Breast epithelium (tissue), 4 donors: ENCODE results near the gene CABLES1. TPM values are rescaled to one million over a fixed set of nuclear protein-coding genes. Genes with fewer than 3 reads are reported as not detected.
"Not testable (repeated sequence)": the region's sequence is repeated elsewhere in the genome, so short reads cannot be mapped to it uniquely, and the experiment has no call there.

Experiments
- DNase-seq, 2 donors: peaks; one replicate each; pipeline ENCODE4 v3.0.0-alpha.2; 2019; ENCODE audit warnings: low spot score in 2 of 2
- H3K27ac ChIP-seq, 2 donors: fragments of 200-600 bp; sonication (generic) in 1 of 2; one replicate each; pipeline ENCODE4 v1.5.1; 2016 to 2019; ENCODE audit warnings: mild to moderate bottlenecking in 1 of 2
- H3K27me3 ChIP-seq, 2 donors: fragments of 200-600 bp; sonication (generic) in 1 of 2; one replicate each; pipeline versions ENCODE4 v1.5.1 to v1.6.0; 2017 to 2019; ENCODE audit warnings: control low read depth in 1 of 2, mild to moderate bottlenecking in 1 of 2
- H3K36me3 ChIP-seq: fragments of 200-600 bp; one replicate; pipeline ENCODE4 v1.5.1; 2019
- H3K4me1 ChIP-seq, 2 donors: fragments of 200-600 bp; sonication (generic); one replicate each; pipeline ENCODE4 v1.5.1; 2016 to 2019; ENCODE audit warnings: control low read depth in 1 of 2
- H3K4me3 ChIP-seq, 3 donors: fragments of 200-600 bp; sonication (generic); 1 replicate in 2 of 3; 2 replicates in 1 of 3; pipeline ENCODE4 v1.5.1; 2016 to 2019; ENCODE audit warnings: mild to moderate bottlenecking in 3 of 3, moderate library complexity in 2 of 3
- H3K9me3 ChIP-seq, 2 donors: fragments of 200-600 bp; sonication (generic) in 1 of 2; one replicate each; pipeline ENCODE4 v1.5.1; 2016 to 2019; ENCODE audit warnings: control low read depth in 1 of 2
- POLR2A ChIP-seq: fragments of 450-650 bp; IDR thresholded peaks from one replicate; pipeline ENCODE4 v1.6.1; 2016; ENCODE audit warnings: antibody characterized with exemption, mild to moderate bottlenecking, moderate library complexity
- POLR2AphosphoS5 ChIP-seq, 3 donors: sonication (generic); formaldehyde crosslinking; IDR thresholded peaks; one replicate each; pipeline ENCODE4 v1.6.1; 2017; ENCODE audit warnings: antibody characterized with exemption in 3 of 3
- intact Hi-C: fragments of 100-400 bp; cut with DNase I; formaldehyde crosslinking; loops from one replicate; pipeline ENCODE4 v1.15.1; 2023; ENCODE audit warnings: low total_unique reads
- total RNA-seq, 3 donors: library from RNA; depleted of rRNA; stranded (reverse); fragments of >200 nt; gene quantifications; one replicate each; pipeline ENCODE4 v1.1.0, GENCODE V29; 2016
- TF ChIP-seq, protein P1 (sequence below), 3 donors: fragments of 450-650 bp; IDR thresholded peaks; one replicate each; pipeline ENCODE4 v1.5.1; 2016 to 2017; ENCODE audit warnings: antibody characterized with exemption in 3 of 3, mild to moderate bottlenecking in 3 of 3, moderate library complexity in 3 of 3

Gene CABLES1
- total RNA-seq, 3 donors from 2014 or later, result 18.1 to 28.7 (median 22.3) TPM

- Histone ChIP-seq H3K27me3 (no peaks in the 10 kb centered on the region), H3K9me3 (peaks cover 8 to 11% of the 10 kb centered on the region in 2 donors), H3K4me3 (no peak overlapping the region), H3K27ac (no peak overlapping the region), H3K36me3 (no peaks in the 10 kb centered on the region), H3K4me1 (peaks cover 1 to 6% of the 10 kb centered on the region in 2 donors)
- intact Hi-C loops, result no loop called here
- no peak for DNase-seq
- TF ChIP-seq POLR2AphosphoS5 (IDR thresholded peaks at IDR 0.05), result no peak
- TF ChIP-seq, protein P1, sequence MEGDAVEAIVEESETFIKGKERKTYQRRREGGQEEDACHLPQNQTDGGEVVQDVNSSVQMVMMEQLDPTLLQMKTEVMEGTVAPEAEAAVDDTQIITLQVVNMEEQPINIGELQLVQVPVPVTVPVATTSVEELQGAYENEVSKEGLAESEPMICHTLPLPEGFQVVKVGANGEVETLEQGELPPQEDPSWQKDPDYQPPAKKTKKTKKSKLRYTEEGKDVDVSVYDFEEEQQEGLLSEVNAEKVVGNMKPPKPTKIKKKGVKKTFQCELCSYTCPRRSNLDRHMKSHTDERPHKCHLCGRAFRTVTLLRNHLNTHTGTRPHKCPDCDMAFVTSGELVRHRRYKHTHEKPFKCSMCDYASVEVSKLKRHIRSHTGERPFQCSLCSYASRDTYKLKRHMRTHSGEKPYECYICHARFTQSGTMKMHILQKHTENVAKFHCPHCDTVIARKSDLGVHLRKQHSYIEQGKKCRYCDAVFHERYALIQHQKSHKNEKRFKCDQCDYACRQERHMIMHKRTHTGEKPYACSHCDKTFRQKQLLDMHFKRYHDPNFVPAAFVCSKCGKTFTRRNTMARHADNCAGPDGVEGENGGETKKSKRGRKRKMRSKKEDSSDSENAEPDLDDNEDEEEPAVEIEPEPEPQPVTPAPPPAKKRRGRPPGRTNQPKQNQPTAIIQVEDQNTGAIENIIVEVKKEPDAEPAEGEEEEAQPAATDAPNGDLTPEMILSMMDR (IDR thresholded peaks at IDR 0.05), result no peak
- TF ChIP-seq POLR2A, result no peak
Measured at GRCh38 chr18:23265682-23266399, 130.6 kb downstream of the CABLES1 start.

DNA sequence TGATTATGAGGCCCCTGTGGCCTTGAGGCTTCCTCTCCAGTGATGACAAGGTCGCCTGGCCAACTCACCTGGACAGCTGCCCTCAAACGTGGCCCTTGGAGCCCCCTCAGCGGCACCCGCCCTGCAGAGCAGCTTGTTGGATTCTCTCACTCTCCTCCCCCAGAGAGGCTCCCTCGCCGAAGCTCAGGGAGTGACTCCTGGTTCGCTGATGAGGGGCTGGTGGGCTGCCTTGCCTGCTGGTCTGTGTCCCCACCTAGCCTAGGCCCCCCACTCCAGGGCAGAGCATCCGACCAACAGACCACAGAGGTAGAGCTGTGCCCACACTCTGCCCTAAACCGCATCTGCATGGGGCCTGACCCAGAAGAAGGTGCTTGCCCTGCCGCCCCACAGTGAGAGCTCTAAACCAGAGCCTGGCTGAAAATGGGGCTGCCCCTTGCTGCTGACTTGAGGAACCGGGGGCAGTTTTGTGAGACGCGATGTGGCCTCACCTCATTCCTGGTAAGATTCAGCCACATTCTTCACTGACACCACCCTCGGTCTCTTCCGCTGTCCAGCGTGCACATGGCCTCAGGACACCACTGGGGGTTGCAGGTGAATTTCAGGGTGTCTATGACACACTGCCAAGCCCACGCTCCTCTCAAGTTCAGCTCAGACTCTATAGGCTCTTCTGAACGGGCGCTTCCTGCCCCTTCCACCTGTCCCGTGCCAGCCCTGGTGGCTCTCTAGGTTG is 131.6 kb downstream of the CABLES1 start:
- intact Hi-C loops, result no loop called here
- peaks cover 8 to 11% of the 10 kb centered on the region in 2 donors for H3K9me3 ChIP-seq
- no peaks in the 10 kb centered on the region for H3K36me3 ChIP-seq
- H3K27me3 ChIP-seq, result no peaks in the 10 kb centered on the region
- no peaks in the 10 kb centered on the region for H3K4me1 ChIP-seq
- DNase-seq, result no peak
- no peak overlapping the region for H3K4me3 ChIP-seq
- TF ChIP-seq POLR2A, result no peak
- TF ChIP-seq, protein P1 (IDR thresholded peaks at IDR 0.05), result no peak
- TF ChIP-seq POLR2AphosphoS5 (IDR thresholded peaks at IDR 0.05), result no peak
- H3K27ac ChIP-seq, result no peak overlapping the region

DNA sequence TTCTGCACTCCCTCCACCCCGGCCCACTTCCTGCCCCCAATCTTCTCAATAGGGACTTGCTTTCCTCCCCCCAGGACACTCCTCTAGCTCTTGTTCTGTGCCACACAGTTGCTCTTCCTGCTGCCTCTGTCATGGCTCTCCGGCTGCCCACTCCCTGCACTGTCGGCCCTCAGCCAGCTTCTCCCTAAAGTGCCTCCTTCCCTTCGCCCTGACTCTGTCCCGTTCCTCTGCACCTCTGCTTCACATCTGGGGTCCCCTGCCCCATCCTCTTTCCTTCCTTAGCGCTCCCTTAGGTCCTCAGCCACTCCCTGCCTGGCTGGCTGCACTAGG is 132.1 kb downstream of the CABLES1 start:
- TF ChIP-seq, protein P1 (IDR thresholded peaks at IDR 0.05), result no peak
- no peak for TF ChIP-seq POLR2AphosphoS5 (IDR thresholded peaks at IDR 0.05)
- TF ChIP-seq POLR2A, result no peak
- Histone ChIP-seq H3K27me3 (no peaks in the 10 kb centered on the region), H3K4me3 (no peak overlapping the region), H3K36me3 (no peaks in the 10 kb centered on the region), H3K9me3 (peaks cover 8 to 11% of the 10 kb centered on the region in 2 donors), H3K27ac (no peak overlapping the region), H3K4me1 (no peaks in the 10 kb centered on the region)
- intact Hi-C loops, result no loop called here
- DNase-seq, result no peak

- H3K4me3 ChIP-seq, result no peak overlapping the region
- H3K4me1 ChIP-seq, result no peaks in the 10 kb centered on the region
- DNase-seq, result no peak
- intact Hi-C loops, result no loop called here
- peaks cover 8 to 11% of the 10 kb centered on the region in 2 donors for H3K9me3 ChIP-seq
- H3K36me3 ChIP-seq, result no peaks in the 10 kb centered on the region
- TF ChIP-seq, protein P1 (IDR thresholded peaks at IDR 0.05), result no peak
- TF ChIP-seq POLR2AphosphoS5 (IDR thresholded peaks at IDR 0.05) (no peak), POLR2A (no peak)
- H3K27me3 ChIP-seq, result no peaks in the 10 kb centered on the region
- no peak overlapping the region for H3K27ac ChIP-seq
Measured at GRCh38 chr18:23268641-23269040, 133.4 kb downstream of the CABLES1 start.

DNA sequence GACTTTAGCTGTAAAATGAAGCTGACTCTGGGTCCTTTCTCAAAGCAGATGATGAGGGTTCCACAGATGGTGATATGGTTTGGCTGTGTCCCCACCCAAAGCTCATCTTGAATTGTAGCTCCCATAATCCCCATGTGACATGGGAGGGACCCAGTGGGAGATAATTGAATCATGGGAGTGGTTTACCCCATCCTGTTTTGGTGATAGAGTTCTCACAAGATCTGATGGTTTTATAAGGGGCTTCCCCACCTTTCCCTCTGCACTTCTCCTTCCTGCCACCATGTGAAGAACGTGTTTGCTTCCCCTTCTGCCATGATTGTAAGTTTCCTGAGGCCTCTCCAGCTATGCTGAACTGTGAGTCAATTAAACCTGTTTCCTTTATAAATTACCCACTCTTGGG is 133.8 kb downstream of the CABLES1 start:
- H3K27me3 ChIP-seq, H3K4me3 ChIP-seq, H3K36me3 ChIP-seq, DNase-seq, H3K27ac ChIP-seq, intact Hi-C loops, H3K4me1 ChIP-seq: not testable (repeated sequence)
- peaks cover 8 to 11% of the 10 kb centered on the region in 2 donors for H3K9me3 ChIP-seq
